Hepatocyte (in vitro differentiated cells): ENCODE results near the gene ASB5.

Experiments
- CTCF ChIP-seq: fragments of 200-600 bp; sonication (generic); IDR thresholded peaks from 2 replicates; pipeline ENCODE4 v1.5.1; 2016; ENCODE audit warnings: antibody characterized with exemption, mild to moderate bottlenecking; ENCODE audit not compliant: poor library complexity
- EZH2 ChIP-seq: fragments of 200-600 bp; sonication (generic); IDR thresholded peaks from 2 replicates; pipeline ENCODE4 v1.6.1; 2016; ENCODE audit warnings: antibody characterized with exemption, mild to moderate bottlenecking, borderline replicate concordance
- EZH2phosphoT487 ChIP-seq: fragments of 200-600 bp; sonication (generic); IDR thresholded peaks from one replicate; pipeline ENCODE4 v1.6.1; 2018; ENCODE audit warnings: antibody characterized with exemption, mild to moderate bottlenecking, low read depth, moderate library complexity; ENCODE audit not compliant: unreplicated experiment, severe bottlenecking

- no peak for TF ChIP-seq CTCF
- TF ChIP-seq EZH2: no peak
- no peak for TF ChIP-seq EZH2phosphoT487
Measured at GRCh38 chr4:176276710-176277109, 7.7 kb upstream of the ASB5 start.
